NB4 (cell line): ENCODE measurements around the gene SMIM43.

Experiments used
- MYC ChIP-seq: IDR thresholded peaks from 2 replicates; pipeline ENCODE4 v1.6.1; 2011; ENCODE audit warnings: low read depth, low read length
- POLR2A ChIP-seq: IDR thresholded peaks from 2 replicates; pipeline ENCODE4 v1.6.1; 2011; ENCODE audit warnings: mild to moderate bottlenecking; ENCODE audit not compliant: insufficient read length; ENCODE audit errors: extremely low read depth
- TF ChIP-seq, protein P1 (sequence below): IDR thresholded peaks from one replicate; pipeline ENCODE4 v1.5.1; 2012; ENCODE audit warnings: low read depth, low read length

DNA sequence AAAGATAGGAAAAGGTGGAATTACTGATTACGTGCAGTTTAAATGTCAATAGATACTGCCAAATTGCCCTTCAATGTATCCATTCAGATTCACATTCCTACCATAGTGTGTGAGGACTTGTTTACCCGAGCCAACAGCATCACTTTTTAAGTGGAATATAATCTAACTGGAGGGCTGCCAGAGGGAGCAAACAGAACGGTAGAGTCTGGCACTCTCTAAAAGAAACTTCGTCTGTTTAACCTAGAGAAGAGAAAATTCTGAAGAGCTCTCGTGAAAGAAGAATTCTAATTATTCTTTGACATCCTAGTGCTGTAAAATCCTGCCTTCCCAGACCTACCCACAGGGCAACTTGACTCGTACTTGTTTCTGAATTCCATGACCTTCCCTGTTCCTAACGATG is 23.2 kb downstream of the SMIM43 start:
- TF ChIP-seq, protein P1, sequence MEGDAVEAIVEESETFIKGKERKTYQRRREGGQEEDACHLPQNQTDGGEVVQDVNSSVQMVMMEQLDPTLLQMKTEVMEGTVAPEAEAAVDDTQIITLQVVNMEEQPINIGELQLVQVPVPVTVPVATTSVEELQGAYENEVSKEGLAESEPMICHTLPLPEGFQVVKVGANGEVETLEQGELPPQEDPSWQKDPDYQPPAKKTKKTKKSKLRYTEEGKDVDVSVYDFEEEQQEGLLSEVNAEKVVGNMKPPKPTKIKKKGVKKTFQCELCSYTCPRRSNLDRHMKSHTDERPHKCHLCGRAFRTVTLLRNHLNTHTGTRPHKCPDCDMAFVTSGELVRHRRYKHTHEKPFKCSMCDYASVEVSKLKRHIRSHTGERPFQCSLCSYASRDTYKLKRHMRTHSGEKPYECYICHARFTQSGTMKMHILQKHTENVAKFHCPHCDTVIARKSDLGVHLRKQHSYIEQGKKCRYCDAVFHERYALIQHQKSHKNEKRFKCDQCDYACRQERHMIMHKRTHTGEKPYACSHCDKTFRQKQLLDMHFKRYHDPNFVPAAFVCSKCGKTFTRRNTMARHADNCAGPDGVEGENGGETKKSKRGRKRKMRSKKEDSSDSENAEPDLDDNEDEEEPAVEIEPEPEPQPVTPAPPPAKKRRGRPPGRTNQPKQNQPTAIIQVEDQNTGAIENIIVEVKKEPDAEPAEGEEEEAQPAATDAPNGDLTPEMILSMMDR, result no peak
- TF ChIP-seq POLR2A, result no peak
- no peak for TF ChIP-seq MYC
